HG02973 (cell line): ENCODE data around the gene MED31.
"Not testable (repeated sequence)": the region's sequence is repeated elsewhere in the genome, so short reads cannot be mapped to it uniquely, and the experiment has no call there.

Source experiments
- ATAC-seq: cut with Tn5 transposase; IDR thresholded peaks from one replicate; pipeline ENCODE4 v1.9.1; 2021; ENCODE audit warnings: moderate library complexity; ENCODE audit not compliant: unreplicated experiment

MED31 gene

GRCh38 chr17:6651354-6651918 lies at the start of gene MED31, which contains the start of gene C17orf100:
TSS of gene MED31 (minus strand) at chr17:6651605. CDS start at chr17:6651528, 77 bp downstream.
TSS of gene C17orf100 (plus strand) at chr17:6651762. CDS start at chr17:6651914, 152 bp downstream.
- peak; percentile 79 for ATAC-seq

GRCh38 chr17:6700948-6701307 lies 49.5 kb upstream of the MED31 start:
- ATAC-seq: no peak

GRCh38 chr17:6699997-6700947 lies 48.9 kb upstream of the MED31 start:
- no peak for ATAC-seq

- no peak for ATAC-seq
These were observed 46.6 kb upstream of the MED31 start for GRCh38 chr17:6698004-6698403.

GRCh38 chr17:6696906-6697305 lies 45.5 kb upstream of the MED31 start:
- ATAC-seq: no peak

- no peak for ATAC-seq
These were observed 44.2 kb upstream of the MED31 start for GRCh38 chr17:6695565-6695964.

GRCh38 chr17:6695051-6695450 lies 43.6 kb upstream of the MED31 start:
- ATAC-seq: no peak

- ATAC-seq: not testable (repeated sequence)
These were observed 40.6 kb upstream of the MED31 start for GRCh38 chr17:6691958-6692357.

- no peak for ATAC-seq
These were observed 40.1 kb upstream of the MED31 start for GRCh38 chr17:6691546-6691945.

- ATAC-seq: no peak
These were observed 39.2 kb upstream of the MED31 start for GRCh38 chr17:6690641-6691040.

GRCh38 chr17:6688944-6689343 lies 37.5 kb upstream of the MED31 start:
- no peak for ATAC-seq

GRCh38 chr17:6686026-6686425 lies 34.6 kb upstream of the MED31 start:
- ATAC-seq: no peak

GRCh38 chr17:6684881-6685767 lies 33.7 kb upstream of the MED31 start:
- ATAC-seq: no peak

- ATAC-seq: no peak
These were observed 33.0 kb upstream of the MED31 start for GRCh38 chr17:6684460-6684783.

- ATAC-seq: no peak
These were observed 32.5 kb upstream of the MED31 start for GRCh38 chr17:6683730-6684459.

- ATAC-seq: no peak
These were observed 31.8 kb upstream of the MED31 start for GRCh38 chr17:6683081-6683684.

- no peak for ATAC-seq
These were observed 30.9 kb upstream of the MED31 start for GRCh38 chr17:6682339-6682738.

GRCh38 chr17:6681671-6682070 lies 30.3 kb upstream of the MED31 start:
- ATAC-seq: no peak

- no peak for ATAC-seq
These were observed 29.8 kb upstream of the MED31 start for GRCh38 chr17:6681176-6681575.

- no peak for ATAC-seq
These were observed 27.8 kb upstream of the MED31 start for GRCh38 chr17:6679241-6679640.
